GM21619 (cell line): ENCODE measurements around the gene KRT79.

Experiments used
- ATAC-seq: cut with Tn5 transposase; IDR thresholded peaks from one replicate; pipeline ENCODE4 v1.9.1; 2021; ENCODE audit not compliant: unreplicated experiment

KRT79 gene

GRCh38 chr12:52774629-52775250 is 59.4 kb downstream of the KRT79 start:
- ATAC-seq, result no peak

- no peak for ATAC-seq
Observed at GRCh38 chr12:52772772-52773171, 61.3 kb downstream of the KRT79 start.

- ATAC-seq, result no peak
Observed at GRCh38 chr12:52772188-52772587, 61.9 kb downstream of the KRT79 start.

GRCh38 chr12:52771505-52771904 is 62.6 kb downstream of the KRT79 start:
- no peak for ATAC-seq
